BLaER1 (cell line): ENCODE data around the gene ADAM22.
"Not testable (repeated sequence)": the region's sequence is repeated elsewhere in the genome, so short reads cannot be mapped to it uniquely, and the experiment has no call there.

Source experiments
- H3K27ac ChIP-seq: shearing (Covaris generic); formaldehyde crosslinking; 2 replicates; pipeline ENCODE4 v1.8.1; 2022
- H3K27me3 ChIP-seq: shearing (Covaris generic); formaldehyde crosslinking; 2 replicates; pipeline ENCODE4 v1.8.1; 2022
- H3K36me3 ChIP-seq: shearing (Covaris generic); formaldehyde crosslinking; 2 replicates; pipeline ENCODE4 v1.8.1; 2022
- H3K4me1 ChIP-seq: shearing (Covaris generic); formaldehyde crosslinking; 2 replicates; pipeline ENCODE4 v1.8.1; 2022
- H3K4me2 ChIP-seq: shearing (Covaris generic); formaldehyde crosslinking; 2 replicates; pipeline ENCODE4 v1.8.1; 2022
- H3K4me3 ChIP-seq: shearing (Covaris generic); formaldehyde crosslinking; 2 replicates; pipeline ENCODE4 v1.8.1; 2022
- H3K9ac ChIP-seq: shearing (Covaris generic); formaldehyde crosslinking; 2 replicates; pipeline ENCODE4 v1.8.1; 2022
- H3K9me3 ChIP-seq: shearing (Covaris generic); formaldehyde crosslinking; 2 replicates; pipeline ENCODE4 v1.8.1; 2022
- H4K20me1 ChIP-seq: shearing (Covaris generic); formaldehyde crosslinking; 2 replicates; pipeline ENCODE4 v1.8.1; 2022
- Cebpa-rat ChIP-seq: shearing (Covaris generic); IDR thresholded peaks from 2 replicates; pipeline ENCODE4 v1.8.1; 2022

ADAM22 gene

GRCh38 chr7:88146616-88147015 is 212.6 kb downstream of the ADAM22 start:
- Histone ChIP-seq H3K36me3 (0 out of 2 replicates have a peak, but pooled peaks cover 4% of the 10 kb centered on the region), H3K9me3 (no peaks in the 10 kb centered on the region), H3K4me2 (no peak overlapping the region), H3K4me1 (no peaks in the 10 kb centered on the region), H3K27me3 (no peaks in the 10 kb centered on the region), H3K27ac (no peak overlapping the region), H3K4me3 (no peak overlapping the region), H3K9ac (no peak overlapping the region), H4K20me1 (no peaks in the 10 kb centered on the region)
- no peak for TF ChIP-seq Cebpa-rat

GRCh38 chr7:88147341-88147740 is 213.3 kb downstream of the ADAM22 start:
- Histone ChIP-seq H3K9ac (no peak overlapping the region), H3K27ac (no peak overlapping the region), H3K36me3 (0 out of 2 replicates have a peak, but pooled peaks cover 4% of the 10 kb centered on the region), H3K4me2 (no peak overlapping the region), H3K4me1 (no peaks in the 10 kb centered on the region), H3K4me3 (no peak overlapping the region), H3K27me3 (no peaks in the 10 kb centered on the region), H4K20me1 (no peaks in the 10 kb centered on the region), H3K9me3 (no peaks in the 10 kb centered on the region)
- TF ChIP-seq Cebpa-rat, result no peak

- Histone ChIP-seq H3K27ac (no peak overlapping the region), H3K4me3 (no peak overlapping the region), H3K36me3 (0 out of 2 replicates have a peak, but pooled peaks cover 4% of the 10 kb centered on the region), H4K20me1 (no peaks in the 10 kb centered on the region), H3K4me1 (no peaks in the 10 kb centered on the region), H3K27me3 (no peaks in the 10 kb centered on the region), H3K9me3 (no peaks in the 10 kb centered on the region), H3K4me2 (no peak overlapping the region), H3K9ac (no peak overlapping the region)
- TF ChIP-seq Cebpa-rat, result no peak
Observed at GRCh38 chr7:88147949-88148348, 213.9 kb downstream of the ADAM22 start.

- H3K27ac ChIP-seq, result no peak overlapping the region
- 0 out of 2 replicates have a peak, but pooled peaks cover 4% of the 10 kb centered on the region for H3K36me3 ChIP-seq
- no peak overlapping the region for H3K9ac ChIP-seq
- H3K9me3 ChIP-seq, result no peaks in the 10 kb centered on the region
- no peaks in the 10 kb centered on the region for H3K4me1 ChIP-seq
- no peak overlapping the region for H3K4me2 ChIP-seq
- no peaks in the 10 kb centered on the region for H3K27me3 ChIP-seq
- no peak for TF ChIP-seq Cebpa-rat
- H3K4me3 ChIP-seq, result no peak overlapping the region
- no peaks in the 10 kb centered on the region for H4K20me1 ChIP-seq
Observed at GRCh38 chr7:88150033-88150432, 216.0 kb downstream of the ADAM22 start.

- Histone ChIP-seq H3K4me3 (no peak overlapping the region), H3K27me3 (no peaks in the 10 kb centered on the region), H3K36me3 (0 out of 2 replicates have a peak, but pooled peaks cover 4% of the 10 kb centered on the region), H3K27ac (no peak overlapping the region), H3K9ac (no peak overlapping the region), H3K4me2 (no peak overlapping the region), H3K9me3 (no peaks in the 10 kb centered on the region), H4K20me1 (no peaks in the 10 kb centered on the region), H3K4me1 (no peaks in the 10 kb centered on the region)
- no peak for TF ChIP-seq Cebpa-rat
Observed at GRCh38 chr7:88151119-88151790, 217.2 kb downstream of the ADAM22 start.

- H3K9ac ChIP-seq, result no peak overlapping the region
- no peaks in the 10 kb centered on the region for H3K27me3 ChIP-seq
- H3K4me1 ChIP-seq, result no peaks in the 10 kb centered on the region
- H3K4me3 ChIP-seq, result no peak overlapping the region
- no peaks in the 10 kb centered on the region for H4K20me1 ChIP-seq
- H3K9me3 ChIP-seq, result peaks cover 7% of the 10 kb centered on the region; the same call in 1 of the 2 replicates
- no peak overlapping the region for H3K4me2 ChIP-seq
- TF ChIP-seq Cebpa-rat, result no peak
- H3K27ac ChIP-seq, result no peak overlapping the region
- 0 out of 2 replicates have a peak, but pooled peaks cover 4% of the 10 kb centered on the region for H3K36me3 ChIP-seq
Observed at GRCh38 chr7:88153378-88153777, 219.3 kb downstream of the ADAM22 start.

GRCh38 chr7:88155756-88156155 is 221.7 kb downstream of the ADAM22 start:
- no peak overlapping the region for H3K27ac ChIP-seq
- H3K4me3 ChIP-seq, result no peak overlapping the region
- peaks cover 14% of the 10 kb centered on the region for H3K9me3 ChIP-seq
- H4K20me1 ChIP-seq, result no peaks in the 10 kb centered on the region
- H3K4me1 ChIP-seq, result no peaks in the 10 kb centered on the region
- no peak for TF ChIP-seq Cebpa-rat
- H3K4me2 ChIP-seq, result no peak overlapping the region
- H3K36me3 ChIP-seq, result 0 out of 2 replicates have a peak, but pooled peaks cover 4% of the 10 kb centered on the region
- no peak overlapping the region for H3K9ac ChIP-seq
- no peaks in the 10 kb centered on the region for H3K27me3 ChIP-seq

GRCh38 chr7:88156356-88156755 is 222.3 kb downstream of the ADAM22 start:
- Histone ChIP-seq H4K20me1 (no peaks in the 10 kb centered on the region), H3K4me2 (no peak overlapping the region), H3K9ac (no peak overlapping the region), H3K36me3 (0 out of 2 replicates have a peak, but pooled peaks cover 2% of the 10 kb centered on the region), H3K27ac (no peak overlapping the region), H3K27me3 (no peaks in the 10 kb centered on the region), H3K4me3 (no peak overlapping the region), H3K4me1 (no peaks in the 10 kb centered on the region), H3K9me3 (peaks cover 14% of the 10 kb centered on the region)
- no peak for TF ChIP-seq Cebpa-rat

GRCh38 chr7:88159741-88160140 is 225.7 kb downstream of the ADAM22 start:
- peaks cover 14% of the 10 kb centered on the region for H3K9me3 ChIP-seq
- H3K36me3 ChIP-seq, H3K4me2 ChIP-seq, H3K27ac ChIP-seq, H4K20me1 ChIP-seq, H3K27me3 ChIP-seq, H3K4me1 ChIP-seq, H3K9ac ChIP-seq, H3K4me3 ChIP-seq: not testable (repeated sequence)

GRCh38 chr7:88165697-88166096 is 231.6 kb downstream of the ADAM22 start:
- no peak for TF ChIP-seq Cebpa-rat
- H3K36me3 ChIP-seq, result no peaks in the 10 kb centered on the region

More at GRCh38 chr7:88165697-88166096, 231.6 kb downstream of the ADAM22 start:
- no peaks in the 10 kb centered on the region for H4K20me1 ChIP-seq
- no peaks in the 10 kb centered on the region for H3K27me3 ChIP-seq
- no peaks in the 10 kb centered on the region for H3K4me1 ChIP-seq
- H3K4me3 ChIP-seq, result no peak overlapping the region
- H3K27ac ChIP-seq, result no peak overlapping the region
- H3K9ac ChIP-seq, result no peak overlapping the region
- no peaks in the 10 kb centered on the region for H3K9me3 ChIP-seq
- no peak overlapping the region for H3K4me2 ChIP-seq
